HFFc6 (cell line): ENCODE data around the gene TLR6. TPM values are rescaled to one million over a fixed set of nuclear protein-coding genes. Genes with fewer than 3 reads are reported as not detected.

ENCODE experiments used
- DNase-seq: peaks from one replicate; pipeline ENCODE4 v3.0.0-alpha.2; 2018
- H3K27ac Mint-ChIP-seq: 2 replicates; pipeline ENCODE4 v1.8.0; 2020; ENCODE audit warnings: mild to moderate bottlenecking, mixed read lengths
- H3K27me3 Mint-ChIP-seq: 2 replicates; pipeline ENCODE4 v1.8.0; 2021; ENCODE audit warnings: mild to moderate bottlenecking, moderate library complexity, mixed read lengths; ENCODE audit not compliant: insufficient read depth
- H3K36me3 Mint-ChIP-seq: 2 replicates; pipeline ENCODE4 v1.8.0; 2021; ENCODE audit warnings: low read depth, mixed read lengths
- H3K4me1 Mint-ChIP-seq: 2 replicates; pipeline ENCODE4 v1.8.0; 2020; ENCODE audit warnings: low read depth, mixed read lengths
- H3K4me3 Mint-ChIP-seq: 2 replicates; pipeline ENCODE4 v1.8.0; 2020; ENCODE audit warnings: mild to moderate bottlenecking, moderate library complexity, mixed read lengths
- H3K9me3 Mint-ChIP-seq: 2 replicates; pipeline ENCODE4 v1.8.0; 2020; ENCODE audit warnings: mild to moderate bottlenecking, mixed read lengths
- long read RNA-seq: library from polyadenylated mRNA; unstranded; transcript quantifications from one replicate; pipeline ENCODE4 v2.0.0, GENCODE V29; 2019
- total RNA-seq, 6 experiments: library from RNA; stranded (reverse); fragmentation: NEBNext Ultra II Directional; extraction: Animal tissue kit (Norgen Biotek cat#: 25700); gene quantifications; 2 replicates in 1 of 6; 3 replicates in 5 of 6; pipeline ENCODE4 v1.2.3, GENCODE V29; 2021
- TF ChIP-seq, protein P1 (sequence below): fragments of 200-600 bp; sonication (generic); IDR thresholded peaks from 2 replicates; pipeline ENCODE4 v1.5.0; 2021; ENCODE audit warnings: antibody characterized with exemption, mild to moderate bottlenecking

The TLR6 gene, protein sequence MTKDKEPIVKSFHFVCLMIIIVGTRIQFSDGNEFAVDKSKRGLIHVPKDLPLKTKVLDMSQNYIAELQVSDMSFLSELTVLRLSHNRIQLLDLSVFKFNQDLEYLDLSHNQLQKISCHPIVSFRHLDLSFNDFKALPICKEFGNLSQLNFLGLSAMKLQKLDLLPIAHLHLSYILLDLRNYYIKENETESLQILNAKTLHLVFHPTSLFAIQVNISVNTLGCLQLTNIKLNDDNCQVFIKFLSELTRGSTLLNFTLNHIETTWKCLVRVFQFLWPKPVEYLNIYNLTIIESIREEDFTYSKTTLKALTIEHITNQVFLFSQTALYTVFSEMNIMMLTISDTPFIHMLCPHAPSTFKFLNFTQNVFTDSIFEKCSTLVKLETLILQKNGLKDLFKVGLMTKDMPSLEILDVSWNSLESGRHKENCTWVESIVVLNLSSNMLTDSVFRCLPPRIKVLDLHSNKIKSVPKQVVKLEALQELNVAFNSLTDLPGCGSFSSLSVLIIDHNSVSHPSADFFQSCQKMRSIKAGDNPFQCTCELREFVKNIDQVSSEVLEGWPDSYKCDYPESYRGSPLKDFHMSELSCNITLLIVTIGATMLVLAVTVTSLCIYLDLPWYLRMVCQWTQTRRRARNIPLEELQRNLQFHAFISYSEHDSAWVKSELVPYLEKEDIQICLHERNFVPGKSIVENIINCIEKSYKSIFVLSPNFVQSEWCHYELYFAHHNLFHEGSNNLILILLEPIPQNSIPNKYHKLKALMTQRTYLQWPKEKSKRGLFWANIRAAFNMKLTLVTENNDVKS
- total RNA-seq, result 1 to 10 TPM in 3 of 6 experiments, under 1 TPM in 3; 0.76 to 1.3 (median 0.97) TPM
- long read RNA-seq, partial matches to known transcripts, result 0 of 2 reads
- long read RNA-seq, other reads (novel, unspliced or antisense), result 0 of 2 reads

DNA sequence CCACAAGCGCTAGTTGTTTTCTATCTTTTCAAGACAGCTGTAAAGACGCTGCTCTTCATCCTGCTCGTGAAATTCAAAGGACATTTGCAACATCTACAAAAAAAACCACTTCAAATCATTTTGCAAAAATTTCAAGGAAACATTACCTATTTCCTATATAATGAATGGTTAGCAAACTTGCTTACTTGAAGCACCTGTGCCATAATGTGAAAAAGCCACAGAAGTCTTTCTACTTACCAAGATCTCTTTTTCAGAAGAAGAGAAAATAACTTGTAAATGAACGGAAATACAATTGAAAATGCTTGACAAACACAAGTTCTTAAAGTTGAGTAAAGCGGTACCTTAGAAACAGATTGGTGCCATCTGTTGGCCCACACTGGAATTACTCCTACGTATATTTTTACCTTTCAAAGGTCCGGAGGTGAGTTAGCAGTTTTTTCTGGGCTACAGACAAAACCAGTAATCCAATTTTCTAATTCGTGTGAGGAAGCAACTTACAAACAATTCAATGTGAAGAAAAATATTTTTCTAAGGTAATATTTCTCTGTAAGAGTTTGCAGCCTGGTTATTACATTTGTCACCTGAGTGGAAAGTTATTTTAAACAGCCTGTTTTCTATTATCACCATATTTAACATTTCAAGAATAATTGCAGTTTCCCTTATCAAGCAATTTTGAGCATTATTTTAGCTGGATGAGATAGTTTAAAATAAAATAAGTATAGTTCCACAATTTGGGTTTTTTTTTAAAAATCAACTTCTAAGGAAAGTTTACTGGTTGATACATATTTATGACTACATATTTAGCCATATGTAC is at the start of gene TLR6:
TSS of gene TLR6 (minus strand) at position 294 of the 814 bp plus-strand sequence. CDS start 27,344 bp downstream, outside the sequence.
- peak within 1 kb of the TSS; percentile 91 for H3K27ac Mint-ChIP-seq
- no peak for DNase-seq
- H3K27me3 Mint-ChIP-seq, result no peaks in the 10 kb centered on the region; the same call in 1 of the 2 replicates

DNA sequence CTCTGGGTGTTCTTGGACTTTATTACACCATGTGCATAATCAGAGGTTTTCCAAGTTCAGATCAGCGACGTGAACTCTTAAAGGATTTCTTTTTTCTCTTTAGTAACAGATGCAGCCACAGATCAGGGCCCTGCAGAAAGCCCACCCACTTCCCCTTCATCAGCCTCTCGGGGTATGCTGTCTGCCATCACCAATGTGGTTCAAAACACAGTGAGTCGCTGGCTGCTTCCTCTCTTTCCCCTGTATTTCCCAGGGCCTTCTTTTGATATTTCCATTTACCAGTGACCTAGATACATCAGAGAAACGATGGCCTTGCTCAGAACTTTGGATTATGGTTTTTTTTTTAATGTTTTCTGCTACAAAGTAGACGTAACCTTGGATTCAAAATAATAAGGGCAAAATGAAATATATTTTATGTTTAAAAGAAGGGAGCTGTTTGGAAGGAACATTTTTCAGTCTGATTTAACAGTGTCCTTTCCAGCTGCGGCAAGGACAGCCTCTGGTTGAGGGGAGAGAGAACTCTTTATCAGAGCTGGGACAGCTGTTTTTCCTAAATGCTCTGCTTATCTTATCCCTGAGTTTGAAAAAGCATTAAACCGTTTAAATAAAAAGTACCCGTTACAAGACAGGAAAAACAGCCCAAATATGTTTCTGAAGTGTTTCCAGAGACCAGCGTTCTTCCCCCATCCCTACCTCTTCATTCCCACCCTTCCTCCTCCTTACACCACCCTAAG is 49.2 kb upstream of the TLR6 start:
- peaks cover 11% of the 10 kb centered on the region for H3K4me1 Mint-ChIP-seq
- peaks cover 46% of the 10 kb centered on the region for H3K36me3 Mint-ChIP-seq
- no peak for DNase-seq
- H3K27me3 Mint-ChIP-seq, result peaks cover under 1% of the 10 kb centered on the region; the same call in 1 of the 2 replicates
- TF ChIP-seq, protein P1, sequence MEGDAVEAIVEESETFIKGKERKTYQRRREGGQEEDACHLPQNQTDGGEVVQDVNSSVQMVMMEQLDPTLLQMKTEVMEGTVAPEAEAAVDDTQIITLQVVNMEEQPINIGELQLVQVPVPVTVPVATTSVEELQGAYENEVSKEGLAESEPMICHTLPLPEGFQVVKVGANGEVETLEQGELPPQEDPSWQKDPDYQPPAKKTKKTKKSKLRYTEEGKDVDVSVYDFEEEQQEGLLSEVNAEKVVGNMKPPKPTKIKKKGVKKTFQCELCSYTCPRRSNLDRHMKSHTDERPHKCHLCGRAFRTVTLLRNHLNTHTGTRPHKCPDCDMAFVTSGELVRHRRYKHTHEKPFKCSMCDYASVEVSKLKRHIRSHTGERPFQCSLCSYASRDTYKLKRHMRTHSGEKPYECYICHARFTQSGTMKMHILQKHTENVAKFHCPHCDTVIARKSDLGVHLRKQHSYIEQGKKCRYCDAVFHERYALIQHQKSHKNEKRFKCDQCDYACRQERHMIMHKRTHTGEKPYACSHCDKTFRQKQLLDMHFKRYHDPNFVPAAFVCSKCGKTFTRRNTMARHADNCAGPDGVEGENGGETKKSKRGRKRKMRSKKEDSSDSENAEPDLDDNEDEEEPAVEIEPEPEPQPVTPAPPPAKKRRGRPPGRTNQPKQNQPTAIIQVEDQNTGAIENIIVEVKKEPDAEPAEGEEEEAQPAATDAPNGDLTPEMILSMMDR, result no peak
- H3K4me3 Mint-ChIP-seq, result no peak overlapping the region
- no peaks in the 10 kb centered on the region for H3K9me3 Mint-ChIP-seq
- H3K27ac Mint-ChIP-seq, result no peak overlapping the region

More for the DNA sequence above, at the start of gene TLR6:
- peaks cover 6% of the 10 kb centered on the region for H3K9me3 Mint-ChIP-seq
- no peaks in the 10 kb centered on the region for H3K36me3 Mint-ChIP-seq
- TF ChIP-seq, protein P1, result peak; percentile 87
- H3K4me3 Mint-ChIP-seq, result peak within 1 kb of the TSS; percentile 85
- H3K4me1 Mint-ChIP-seq, result peaks cover 49% of the 10 kb centered on the region

DNA sequence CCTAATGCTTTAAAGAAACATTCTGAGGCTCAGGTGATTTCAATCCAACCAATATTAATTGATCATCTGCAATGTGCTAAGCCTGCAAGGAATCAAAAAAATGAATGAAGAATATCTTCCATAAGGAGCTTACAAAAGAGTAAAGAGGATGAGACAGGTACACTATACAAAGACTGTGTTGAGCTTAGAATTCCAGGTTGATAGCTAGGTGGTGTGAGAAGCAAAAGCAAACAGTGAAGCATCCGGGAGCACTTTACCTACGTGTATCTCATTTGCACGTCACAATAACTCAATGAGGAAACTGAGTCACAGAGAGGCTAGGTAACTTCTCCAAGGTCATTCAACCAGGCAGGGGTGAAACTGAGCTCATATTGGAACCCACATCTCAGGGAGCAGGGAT is 48.1 kb upstream of the TLR6 start:
- DNase-seq, result no peak
- Mint-ChIP-seq H3K27me3 (no peaks in the 10 kb centered on the region; the same call in 1 of the 2 replicates), H3K4me1 (peaks cover 11% of the 10 kb centered on the region), H3K27ac (no peak overlapping the region), H3K9me3 (no peaks in the 10 kb centered on the region), H3K4me3 (no peak overlapping the region), H3K36me3 (peaks cover 36% of the 10 kb centered on the region)
- TF ChIP-seq, protein P1, result no peak

DNA sequence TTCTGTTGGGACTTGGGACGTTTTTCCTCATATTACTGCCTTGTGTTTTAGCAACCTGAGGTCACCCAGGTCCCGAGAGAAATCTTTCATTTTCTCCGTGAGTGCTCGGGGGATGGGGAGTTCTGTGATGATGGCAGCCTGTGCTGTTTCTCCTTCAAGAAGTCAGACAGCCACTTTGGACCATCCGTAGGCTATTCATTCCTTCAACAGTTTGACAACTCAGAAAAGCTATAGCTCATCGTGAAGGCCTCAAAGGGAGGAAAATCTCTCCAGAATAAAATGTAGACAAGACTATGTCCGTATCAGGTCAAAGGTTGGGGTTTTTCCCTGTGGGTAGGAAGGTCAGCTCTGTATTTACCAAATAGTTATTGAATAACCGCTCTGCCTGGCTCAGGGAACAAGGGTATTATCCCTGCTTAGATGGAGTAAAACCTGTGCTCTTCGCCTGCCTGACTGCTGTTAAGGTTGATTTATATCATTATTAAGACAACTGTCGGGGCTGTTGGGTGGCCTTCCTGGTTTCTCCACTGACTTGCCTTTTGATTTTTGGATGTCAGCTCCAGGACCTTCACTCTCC is 47.6 kb upstream of the TLR6 start:
- DNase-seq, result no peak
- H3K27me3 Mint-ChIP-seq, result no peaks in the 10 kb centered on the region; the same call in 1 of the 2 replicates
- TF ChIP-seq, protein P1, result no peak
- no peaks in the 10 kb centered on the region for H3K9me3 Mint-ChIP-seq
- no peak overlapping the region for H3K4me3 Mint-ChIP-seq
- H3K27ac Mint-ChIP-seq, result no peak overlapping the region
- H3K36me3 Mint-ChIP-seq, result peaks cover 31% of the 10 kb centered on the region
- peaks cover 11% of the 10 kb centered on the region for H3K4me1 Mint-ChIP-seq
